CD4-positive, alpha-beta T cell treated with Interleukin-2 at 100 ng/mL for 4 hours (primary cell): ENCODE results near the gene LMBRD2.
A peak's percentile ranks its signal among the peaks of the same experiment; 100 is the strongest.

Source experiments
- DNase-seq: peaks from one replicate; pipeline ENCODE4 v3.0.0-alpha.2; 2020; ENCODE audit warnings: low spot score

The LMBRD2 gene

DNA sequence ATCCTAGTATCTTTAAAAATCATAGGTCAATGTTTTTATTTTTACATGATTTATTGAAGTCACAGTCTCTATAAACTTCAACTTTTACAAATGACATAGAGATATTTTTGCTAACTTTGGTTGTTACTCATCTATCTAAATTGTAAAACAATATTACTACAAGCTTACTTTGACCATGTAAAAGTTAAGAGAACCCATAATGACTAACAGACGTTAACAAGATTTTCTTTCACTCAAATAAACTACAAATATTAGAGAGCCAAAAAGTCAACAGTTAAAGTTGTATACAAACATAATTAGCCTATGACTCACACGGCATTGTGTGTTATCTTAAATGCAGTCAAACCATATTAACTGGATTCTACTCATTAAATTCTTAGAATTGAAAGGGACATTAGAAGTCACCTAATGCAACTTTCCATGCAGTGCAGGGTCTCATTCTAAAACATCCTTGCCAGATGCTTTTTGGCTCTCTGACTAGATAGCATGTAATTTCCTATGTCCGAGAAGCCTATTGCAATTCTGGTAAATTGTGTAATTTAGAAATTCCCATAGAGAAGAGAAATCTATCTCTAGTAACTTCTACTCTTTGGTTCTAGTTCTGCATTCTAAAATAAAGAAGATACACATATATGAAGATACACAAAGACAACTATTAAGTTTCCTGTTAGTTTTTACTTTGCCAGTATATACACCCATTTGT lies 42.8 kb downstream of the LMBRD2 start:
- no peak for DNase-seq

DNA sequence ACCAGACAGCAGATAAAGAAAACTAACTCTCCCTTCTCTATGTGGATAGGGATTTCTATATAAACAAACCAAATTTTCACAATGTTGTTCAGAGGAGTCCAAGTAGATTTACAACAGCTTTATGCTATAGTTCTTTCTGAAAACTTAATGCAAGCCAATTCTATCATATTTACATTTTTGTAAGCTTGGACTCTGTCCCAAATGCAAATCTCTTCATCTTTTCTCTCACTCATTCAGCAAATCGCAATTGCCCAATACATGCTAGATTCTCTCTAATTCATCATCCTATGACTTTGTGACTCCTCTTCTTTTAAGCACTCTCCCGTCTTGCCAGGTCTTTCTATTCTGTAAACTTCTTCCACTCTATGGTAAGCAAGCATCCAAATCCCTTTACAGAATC lies 45.9 kb downstream of the LMBRD2 start:
- no peak for DNase-seq

- DNase-seq, result no peak
Measured at GRCh38 chr5:36099748-36100147, 51.9 kb downstream of the LMBRD2 start.

DNA sequence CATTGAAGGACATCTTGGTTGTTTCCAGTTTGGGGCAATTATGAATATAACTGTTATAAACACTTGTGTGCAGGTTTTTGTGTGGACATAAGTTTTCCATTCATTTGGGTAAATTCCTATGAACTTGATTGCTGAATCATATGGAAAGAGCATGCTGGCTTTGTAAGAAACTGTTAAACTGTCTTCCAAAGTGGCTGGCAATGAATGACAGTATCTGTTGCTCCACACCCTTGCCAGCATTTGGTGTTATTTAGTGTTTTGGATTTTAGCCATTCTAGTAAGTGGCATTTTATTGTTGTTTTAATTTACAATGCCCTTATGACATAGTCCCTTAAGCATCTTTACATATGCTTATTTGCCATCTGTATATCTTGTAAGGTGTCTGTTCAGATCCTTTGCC lies 55.2 kb downstream of the LMBRD2 start:
- no peak for DNase-seq

DNA sequence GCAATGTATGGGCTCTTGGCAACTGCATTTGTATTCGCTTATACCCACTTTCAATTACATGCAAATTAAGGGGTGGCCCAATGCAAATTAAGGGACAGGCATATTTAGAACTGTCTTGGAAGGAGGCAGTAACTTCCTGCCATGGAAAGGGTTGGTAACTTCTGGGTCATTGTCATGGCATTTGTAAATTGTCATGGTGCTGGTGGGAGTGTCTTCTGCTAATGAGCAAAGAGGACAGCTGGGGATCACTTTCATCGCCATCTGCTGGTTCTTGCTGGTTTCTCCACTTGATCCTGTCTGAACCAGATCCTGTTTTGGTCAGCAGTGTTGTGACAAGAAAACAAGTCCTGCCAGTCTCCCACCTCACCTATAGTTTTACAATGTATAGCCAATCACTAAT lies 61.7 kb downstream of the LMBRD2 start:
- no peak for DNase-seq

GRCh38 chr5:36079200-36079781 lies 72.4 kb downstream of the LMBRD2 start:
- peak; percentile 40 for DNase-seq

DNA sequence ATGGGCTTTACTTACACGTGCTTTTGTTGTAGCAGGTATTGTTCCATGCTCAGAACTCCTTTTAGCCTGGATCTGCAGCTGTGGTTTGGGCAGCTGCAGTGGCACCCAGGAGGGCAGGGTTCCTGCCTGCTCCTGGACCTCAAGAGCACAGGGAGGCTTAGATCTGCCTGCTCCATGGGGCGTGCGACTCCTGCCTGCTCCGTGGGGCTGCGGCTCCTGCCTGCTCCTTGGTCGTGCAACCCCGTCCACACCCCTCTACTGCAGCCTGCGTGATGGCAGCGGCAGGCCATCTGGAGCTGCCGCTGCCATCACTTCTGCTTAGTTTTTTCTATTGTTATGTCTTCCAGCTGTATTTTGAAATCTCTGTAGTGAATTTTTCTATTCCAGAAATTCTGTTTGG lies 73.3 kb downstream of the LMBRD2 start:
- no peak for DNase-seq

DNA sequence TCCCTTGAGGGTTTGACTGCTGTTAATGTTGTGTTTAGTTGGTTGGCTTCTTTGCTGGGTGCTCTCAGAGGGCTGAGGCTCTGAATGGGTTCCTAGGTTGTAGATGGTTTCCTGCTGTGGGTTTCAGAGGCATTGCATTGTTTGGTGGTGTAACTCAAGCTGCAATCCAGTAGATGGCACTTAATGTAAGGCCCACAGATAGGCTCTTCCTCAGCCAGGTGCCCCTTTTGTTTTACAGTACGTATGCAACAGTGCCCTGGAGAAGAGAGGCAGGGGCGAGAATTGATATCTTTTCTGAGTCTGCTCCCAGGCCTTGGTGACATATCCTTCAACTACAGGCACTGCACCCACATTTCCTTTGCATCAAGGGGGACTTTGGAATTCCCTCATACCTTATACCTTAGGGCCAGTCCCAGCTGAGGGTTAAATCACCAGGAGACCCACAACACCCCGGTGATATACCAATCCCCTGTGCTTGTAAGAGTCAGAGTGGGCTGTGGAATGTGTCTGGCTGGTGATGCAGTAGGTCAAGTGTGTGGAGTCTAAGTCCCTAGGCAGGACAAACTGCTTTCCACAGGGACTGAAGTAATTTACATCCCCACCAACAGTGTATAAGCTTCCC lies 78.0 kb downstream of the LMBRD2 start:
- DNase-seq, result no peak

- no peak for DNase-seq
Measured at GRCh38 chr5:36070687-36071571, 80.8 kb downstream of the LMBRD2 start.

DNA sequence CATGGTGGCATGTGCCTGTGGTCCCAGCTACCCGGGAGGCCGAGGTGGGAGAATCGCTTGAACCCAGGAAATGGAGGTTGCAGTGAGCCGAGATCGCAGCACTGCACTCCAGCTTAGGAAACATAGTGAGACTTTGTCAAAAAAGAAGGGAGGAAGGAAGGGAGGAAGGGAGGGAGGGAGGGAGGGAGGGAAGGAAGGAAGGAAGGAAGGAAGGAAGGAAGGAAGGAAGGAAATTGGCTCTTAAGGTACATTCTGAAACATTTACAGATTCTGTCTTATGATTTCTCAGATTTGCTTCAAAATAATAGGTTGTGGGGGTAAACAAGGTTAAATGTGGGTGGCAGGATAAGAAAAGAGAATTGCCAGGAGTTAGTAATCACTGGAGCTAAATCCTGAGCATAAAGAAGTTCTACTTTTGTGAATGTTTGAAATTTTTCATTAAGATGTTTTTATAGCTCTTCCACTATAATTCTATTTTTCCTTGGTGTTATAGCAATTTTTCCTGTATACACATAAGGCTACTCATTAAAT lies 82.9 kb downstream of the LMBRD2 start:
- DNase-seq, result no peak

DNA sequence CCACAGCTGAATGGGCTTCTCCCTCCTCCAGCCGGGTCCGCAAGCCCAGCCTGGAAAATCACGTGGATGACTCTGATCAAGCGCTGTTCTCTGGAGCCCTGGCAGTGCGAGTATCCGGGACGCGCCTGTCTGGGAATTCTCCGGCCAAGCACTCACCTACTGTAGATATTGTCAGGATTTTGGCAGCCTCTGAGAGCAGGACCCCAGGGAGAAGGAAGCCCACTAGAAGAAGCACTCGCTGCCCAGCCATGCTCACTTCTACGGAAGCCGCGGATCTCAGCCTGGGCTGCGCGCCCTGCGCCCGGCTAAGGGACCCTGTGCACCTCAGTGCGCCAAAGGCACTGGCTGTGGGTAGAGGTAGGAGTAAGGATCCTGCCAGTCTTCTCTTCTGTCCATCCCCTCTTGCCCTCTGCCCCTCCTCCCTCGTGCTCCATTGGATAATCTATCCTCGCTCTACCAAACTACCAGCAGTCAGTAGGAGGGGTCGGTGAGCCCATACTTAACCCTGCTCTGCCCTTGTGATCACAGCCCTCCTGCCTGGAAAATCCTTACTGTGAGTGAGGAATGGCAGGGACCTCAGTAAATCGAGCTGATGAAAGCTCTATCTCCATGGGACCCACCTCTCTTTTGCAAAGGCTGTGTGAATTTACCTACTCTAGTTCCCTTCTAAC lies 85.0 kb downstream of the LMBRD2 start, which contains the start of gene UGT3A2:
TSS of gene UGT3A2 (minus strand) at position 343 of the 671 bp plus-strand sequence. CDS start at position 250, 93 bp downstream.
- DNase-seq, result no peak

DNA sequence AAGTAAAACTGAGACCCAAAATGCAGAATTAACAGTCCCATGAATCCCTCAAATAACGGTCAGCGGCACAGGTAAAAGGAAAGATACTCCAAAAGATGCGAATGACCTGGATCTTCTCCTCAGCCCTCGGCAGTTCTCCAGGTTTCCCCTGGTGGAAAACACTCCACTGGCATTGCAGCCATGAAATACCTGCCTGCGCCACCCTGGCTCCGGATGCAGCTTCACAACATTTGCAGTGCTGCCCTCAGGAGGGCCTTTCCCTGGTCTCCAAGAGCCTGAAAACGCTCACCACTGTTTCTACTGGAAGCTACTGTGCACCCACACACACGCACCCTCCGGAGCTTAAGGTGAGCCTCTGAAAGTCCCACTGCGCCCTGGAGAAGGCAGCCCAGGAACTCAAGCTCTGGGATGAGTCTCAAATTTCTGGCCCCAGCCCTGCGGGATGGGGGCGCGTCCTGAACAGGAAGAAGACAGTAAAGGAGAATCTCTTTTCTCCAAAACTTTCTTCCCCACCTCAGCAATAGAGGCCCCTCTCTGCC lies 85.6 kb downstream of the LMBRD2 start:
- DNase-seq, result no peak

DNA sequence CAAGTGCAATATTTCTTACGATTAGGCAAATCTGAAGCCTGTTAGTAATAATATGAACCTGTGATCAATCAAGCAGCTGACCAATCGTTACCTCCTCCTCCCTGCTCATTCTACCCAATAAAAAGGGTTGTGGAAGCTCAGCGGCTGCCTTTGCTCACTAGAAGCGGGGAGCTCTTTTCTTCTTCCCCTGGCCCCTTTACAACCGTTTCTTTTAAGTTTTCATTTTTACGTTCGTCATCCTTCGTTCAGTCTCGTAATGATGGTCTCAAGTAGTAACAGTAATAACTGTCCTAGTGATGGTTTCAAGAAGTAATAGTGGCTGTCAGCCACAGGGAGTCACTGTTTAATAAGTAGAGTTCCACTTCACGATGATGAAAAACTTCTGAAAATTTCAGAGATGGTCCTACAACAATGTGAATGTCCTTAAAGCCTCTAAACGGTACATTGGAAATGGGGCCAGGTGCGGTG lies 91.2 kb downstream of the LMBRD2 start:
- no peak for DNase-seq

- DNase-seq, result no peak
Measured at GRCh38 chr5:36059571-36060419, 91.9 kb downstream of the LMBRD2 start.

GRCh38 chr5:36058776-36059175 lies 92.9 kb downstream of the LMBRD2 start:
- no peak for DNase-seq

GRCh38 chr5:36057386-36057785 lies 94.3 kb downstream of the LMBRD2 start:
- DNase-seq, result no peak

DNA sequence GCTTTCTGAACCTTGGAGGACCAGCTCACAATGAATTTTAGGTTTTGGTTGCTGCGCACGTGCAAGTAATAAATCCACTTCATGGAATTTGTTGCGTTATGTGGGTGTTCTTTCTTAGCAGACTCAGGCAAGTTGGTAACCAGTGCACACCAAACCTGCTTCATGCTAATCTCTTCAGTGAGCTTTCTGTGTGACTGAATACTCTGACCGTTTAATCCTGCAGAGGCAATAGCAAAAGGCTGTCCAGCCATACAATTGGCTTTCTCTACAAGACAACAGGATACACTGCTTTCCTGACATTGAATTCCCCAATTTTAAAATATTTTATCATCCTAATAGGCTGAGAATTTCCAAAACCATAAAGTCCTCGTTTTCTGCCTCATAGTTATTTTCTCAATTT lies 95.3 kb downstream of the LMBRD2 start:
- DNase-seq, result no peak

DNA sequence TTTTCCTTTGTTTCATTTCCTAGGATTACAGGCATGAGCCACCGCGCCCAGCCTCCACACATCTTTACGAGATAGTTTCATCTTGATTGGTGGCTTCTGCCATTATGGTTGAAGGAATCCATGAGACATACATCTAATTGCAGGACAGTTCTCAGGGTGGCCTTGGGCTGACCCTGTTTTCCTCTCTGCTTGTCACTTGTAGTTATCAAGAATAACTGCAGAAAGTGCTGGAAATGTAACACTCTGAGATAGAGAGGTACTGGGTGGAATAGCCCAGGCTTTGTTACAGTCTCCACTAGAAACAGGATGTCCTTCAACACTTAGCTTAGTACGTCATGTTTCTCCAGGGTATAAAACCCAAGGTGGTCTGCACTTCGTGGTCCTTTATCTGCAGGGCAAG lies 95.7 kb downstream of the LMBRD2 start:
- DNase-seq, result no peak

GRCh38 chr5:36054647-36055046 lies 97.0 kb downstream of the LMBRD2 start:
- DNase-seq, result no peak

DNA sequence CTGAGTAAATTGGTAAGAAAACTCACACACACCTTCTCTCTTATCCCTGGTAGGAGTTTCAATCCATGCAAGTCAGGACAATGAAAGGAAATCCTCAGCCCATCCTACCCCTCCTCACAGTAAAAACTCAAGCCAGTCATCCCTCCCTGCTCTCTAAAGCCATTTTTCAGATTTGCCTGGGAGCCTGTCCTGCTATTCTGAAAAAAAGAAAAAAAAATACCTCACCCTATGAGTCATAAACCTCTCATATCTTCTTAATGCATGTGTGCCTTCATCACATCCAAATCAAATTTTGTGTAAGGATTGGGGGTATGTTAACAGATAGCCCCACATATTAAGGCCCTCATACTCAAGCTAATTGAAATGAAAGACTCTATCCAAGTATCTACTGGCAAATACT lies 99.1 kb downstream of the LMBRD2 start:
- no peak for DNase-seq
